Inflammatory macrophage (primary cell): ENCODE results near the gene MGST2.
"Not testable (repeated sequence)": the region's sequence is repeated elsewhere in the genome, so short reads cannot be mapped to it uniquely, and the experiment has no call there.

ENCODE experiments used
- DNase-seq, 2 donors: peaks; one replicate each; pipeline ENCODE4 v3.0.0-alpha.2; 2020 to 2022

Gene MGST2

DNA sequence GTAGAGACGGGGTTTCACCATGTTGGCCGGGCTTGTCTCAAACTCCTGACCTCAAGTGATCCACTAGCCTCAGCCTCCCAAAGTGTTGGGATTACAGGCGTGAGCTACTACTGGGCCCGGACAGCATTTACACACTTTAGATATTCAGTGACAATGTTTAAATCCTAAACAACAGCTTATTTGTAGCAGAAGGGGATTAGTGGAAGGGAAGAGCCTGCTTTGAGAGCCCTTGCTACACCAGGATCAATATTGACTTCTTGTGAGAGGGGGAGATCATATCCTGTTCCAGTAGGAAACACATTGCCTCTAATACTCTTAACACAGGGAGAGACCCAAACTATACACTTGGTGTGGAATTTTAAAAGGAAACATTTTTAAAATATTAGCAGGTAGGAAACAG, 7.1 kb downstream of the MGST2 start:
- DNase-seq, result no peak

DNA sequence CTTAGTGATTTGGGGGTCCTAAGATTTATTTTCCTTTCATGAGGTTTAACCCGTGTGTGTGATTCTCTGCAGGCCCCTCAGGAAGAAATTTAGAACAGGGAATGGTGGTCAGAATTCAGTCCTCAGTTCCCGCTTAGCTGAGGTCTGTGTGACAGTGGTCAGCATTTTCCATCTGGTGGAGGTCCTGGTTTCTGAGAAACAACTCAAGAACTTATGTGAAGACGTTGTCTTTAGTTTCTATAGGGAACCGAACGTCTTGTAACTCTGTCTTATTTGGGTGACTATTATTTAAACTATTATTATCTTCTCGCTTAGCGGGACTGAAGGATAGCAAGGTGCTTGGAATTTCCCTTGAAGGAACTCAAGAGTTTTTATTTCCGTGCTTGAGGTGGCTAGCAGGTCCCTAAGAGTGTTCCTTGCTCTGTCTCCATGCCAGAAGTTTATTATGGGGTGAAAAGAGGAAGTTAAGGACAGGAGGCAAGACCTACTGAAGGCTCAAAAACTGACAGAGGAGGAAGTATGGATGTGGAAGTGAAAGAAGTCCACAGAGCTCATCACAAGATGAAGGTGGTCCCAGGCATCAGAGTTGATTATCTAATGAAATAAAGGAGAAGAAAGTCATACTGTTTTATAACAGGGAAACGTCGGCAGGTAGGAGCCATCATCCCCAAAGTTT, 9.4 kb downstream of the MGST2 start:
- peak; percentile 78 to 90 for DNase-seq

- DNase-seq, result peak; percentile 48 to 82
Observed at GRCh38 chr4:139675651-139676050, 10.0 kb downstream of the MGST2 start.

GRCh38 chr4:139676365-139676764, 10.7 kb downstream of the MGST2 start:
- no peak for DNase-seq

GRCh38 chr4:139676913-139677585, 11.4 kb downstream of the MGST2 start:
- DNase-seq, result no peak

- no peak for DNase-seq
Observed at GRCh38 chr4:139682309-139682708, 16.7 kb downstream of the MGST2 start.

DNA sequence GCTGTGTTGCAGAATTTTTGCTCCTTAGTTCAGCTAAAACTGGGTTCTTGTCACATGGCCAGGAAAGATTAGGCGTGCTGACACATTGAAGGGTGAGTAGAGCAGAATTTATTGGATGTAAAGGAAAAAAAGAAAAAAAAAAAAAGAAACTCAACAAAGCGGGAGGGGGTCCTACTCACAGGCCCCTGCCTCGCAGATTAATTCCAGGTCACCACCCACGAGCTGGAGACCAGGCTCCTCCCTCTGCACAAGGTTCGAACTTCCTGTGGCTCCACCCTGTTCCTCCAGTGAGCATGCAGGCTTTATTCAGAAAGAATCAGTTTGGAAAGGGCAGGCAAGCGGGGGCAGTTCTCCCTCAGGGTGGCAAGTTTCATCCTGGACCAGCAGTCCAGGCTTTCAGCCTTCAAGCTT, 17.1 kb downstream of the MGST2 start:
- DNase-seq, result no peak

DNA sequence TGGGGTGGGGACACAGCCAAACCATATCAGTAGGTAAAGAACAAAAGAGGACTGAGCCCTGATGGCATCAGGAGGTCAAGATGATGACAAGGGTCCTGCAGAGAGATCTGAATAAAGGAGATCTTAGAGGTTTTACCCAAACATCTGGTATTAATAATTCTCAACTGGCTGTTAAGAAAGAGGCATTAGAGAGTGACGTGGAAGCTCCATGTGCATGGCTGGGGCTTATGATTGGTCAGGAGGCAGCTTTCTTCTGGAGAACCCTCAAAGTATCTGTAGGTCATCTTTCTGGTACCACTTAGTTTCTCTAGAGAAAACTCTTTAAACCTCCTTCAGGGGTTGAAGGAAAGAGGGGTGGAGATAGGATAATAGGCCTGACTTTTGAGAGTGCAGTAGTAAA, 18.7 kb downstream of the MGST2 start:
- no peak for DNase-seq

DNA sequence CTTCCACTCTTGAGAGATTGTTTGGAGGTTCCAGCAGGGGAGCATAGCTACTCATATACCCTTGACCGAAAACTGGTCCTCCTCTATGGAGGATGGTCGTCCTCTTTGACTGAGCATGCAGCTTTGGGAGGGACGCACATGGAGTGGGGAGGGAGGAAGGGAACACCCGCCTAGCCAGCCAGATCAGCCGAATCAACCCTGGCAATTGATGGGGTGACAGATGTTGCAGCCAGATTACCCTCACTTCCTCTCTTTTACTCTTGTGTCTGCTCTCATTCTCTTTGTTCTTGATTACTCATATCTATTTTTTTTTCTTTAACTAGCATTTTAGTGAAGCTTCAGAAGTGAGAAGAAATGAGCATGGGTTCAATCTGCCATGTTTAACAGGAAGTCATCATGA, 19.6 kb downstream of the MGST2 start:
- DNase-seq, result no peak

DNA sequence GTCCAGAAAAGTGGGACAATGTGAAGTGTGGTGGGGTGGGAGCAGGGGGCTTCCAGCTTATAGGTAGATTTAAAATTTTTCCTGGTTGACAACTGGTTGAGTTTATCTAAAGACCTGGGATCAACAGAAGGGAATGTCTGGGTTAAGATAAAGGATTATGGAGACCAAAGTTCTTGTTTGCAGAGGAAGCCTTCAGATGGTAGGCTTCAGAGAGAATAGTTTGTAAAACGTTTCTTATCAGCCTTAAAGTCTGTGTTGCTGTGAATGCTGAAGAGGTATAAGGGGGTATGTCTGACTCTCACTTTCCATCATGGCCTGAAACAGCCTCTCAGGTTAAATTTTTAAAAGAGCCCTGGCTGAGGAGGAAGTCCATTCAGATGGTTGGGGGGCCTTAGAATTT, 20.5 kb downstream of the MGST2 start:
- DNase-seq, result no peak

DNA sequence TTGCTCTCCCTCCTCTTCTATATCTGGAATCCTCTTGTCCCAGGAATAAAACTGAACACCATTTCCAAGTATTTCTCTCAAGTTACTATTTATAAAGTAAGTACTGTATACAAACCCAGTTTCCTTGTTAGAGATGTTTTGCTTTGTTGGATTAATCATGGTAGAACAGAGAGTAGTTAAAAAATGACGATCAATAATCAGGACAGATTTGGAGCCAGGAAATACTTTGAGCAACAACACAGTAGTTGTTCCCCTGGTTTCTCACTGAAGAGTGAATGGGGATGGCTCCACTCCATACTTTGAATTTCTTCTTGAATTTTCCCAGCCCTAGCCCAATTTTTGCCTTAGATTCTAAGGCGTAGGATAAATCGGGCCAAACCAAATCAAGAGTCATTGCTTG, 21.4 kb downstream of the MGST2 start:
- DNase-seq, result no peak

- peak in 1 of 2 donors; percentile 17 for DNase-seq
Observed at GRCh38 chr4:139689093-139689722, 23.6 kb downstream of the MGST2 start.

DNA sequence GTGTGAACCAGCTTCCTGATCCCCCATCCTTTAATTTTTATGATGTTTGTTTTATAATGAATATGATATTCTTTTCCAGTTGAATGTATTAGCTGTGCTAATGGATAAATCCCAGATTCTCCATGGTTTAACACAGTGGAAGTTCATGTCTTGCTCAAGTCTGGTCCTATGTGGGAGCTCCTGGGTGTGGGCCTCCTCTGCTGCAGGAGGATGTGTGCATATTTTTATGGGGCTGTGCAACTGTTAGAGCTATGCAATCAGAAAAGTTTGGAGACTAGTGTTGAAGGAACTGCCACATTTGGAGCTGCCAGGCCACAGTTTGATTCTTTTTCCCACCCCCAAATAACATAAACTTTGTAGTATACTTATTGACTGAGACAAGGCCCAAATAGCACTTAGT, 24.8 kb downstream of the MGST2 start:
- peak; percentile 15 to 29 for DNase-seq

GRCh38 chr4:139692309-139693012, 26.8 kb downstream of the MGST2 start:
- peak; percentile 48 to 50 for DNase-seq

DNA sequence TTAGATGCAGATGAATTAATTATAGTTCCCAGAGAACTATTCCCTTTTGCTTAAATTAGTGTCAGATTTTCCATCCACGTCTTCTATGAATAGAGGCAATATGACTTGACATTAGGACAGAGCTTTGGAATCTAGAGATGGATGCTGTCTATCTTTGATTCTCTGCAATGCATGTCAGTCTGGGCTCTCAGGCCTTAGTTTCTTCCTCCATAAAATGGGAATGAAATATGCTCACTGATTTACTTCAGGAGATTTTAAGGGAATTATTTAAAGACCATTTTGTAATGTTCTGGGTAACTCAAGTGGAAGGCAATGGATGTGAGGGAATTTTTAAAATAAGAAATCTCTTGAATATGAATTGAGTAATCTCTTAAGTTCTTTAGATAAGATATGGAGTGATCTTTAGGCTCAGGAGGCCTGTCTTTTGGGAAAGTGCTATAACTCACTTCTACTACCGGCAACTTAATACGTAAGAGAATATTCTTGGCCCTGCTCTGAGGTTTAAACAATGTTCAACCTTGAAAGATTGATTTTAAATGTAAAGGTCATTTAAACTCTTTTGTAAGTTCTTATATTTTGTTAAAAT, 29.0 kb downstream of the MGST2 start:
- DNase-seq, result no peak

- no peak for DNase-seq
Observed at GRCh38 chr4:139696491-139696890, 30.9 kb downstream of the MGST2 start.

DNA sequence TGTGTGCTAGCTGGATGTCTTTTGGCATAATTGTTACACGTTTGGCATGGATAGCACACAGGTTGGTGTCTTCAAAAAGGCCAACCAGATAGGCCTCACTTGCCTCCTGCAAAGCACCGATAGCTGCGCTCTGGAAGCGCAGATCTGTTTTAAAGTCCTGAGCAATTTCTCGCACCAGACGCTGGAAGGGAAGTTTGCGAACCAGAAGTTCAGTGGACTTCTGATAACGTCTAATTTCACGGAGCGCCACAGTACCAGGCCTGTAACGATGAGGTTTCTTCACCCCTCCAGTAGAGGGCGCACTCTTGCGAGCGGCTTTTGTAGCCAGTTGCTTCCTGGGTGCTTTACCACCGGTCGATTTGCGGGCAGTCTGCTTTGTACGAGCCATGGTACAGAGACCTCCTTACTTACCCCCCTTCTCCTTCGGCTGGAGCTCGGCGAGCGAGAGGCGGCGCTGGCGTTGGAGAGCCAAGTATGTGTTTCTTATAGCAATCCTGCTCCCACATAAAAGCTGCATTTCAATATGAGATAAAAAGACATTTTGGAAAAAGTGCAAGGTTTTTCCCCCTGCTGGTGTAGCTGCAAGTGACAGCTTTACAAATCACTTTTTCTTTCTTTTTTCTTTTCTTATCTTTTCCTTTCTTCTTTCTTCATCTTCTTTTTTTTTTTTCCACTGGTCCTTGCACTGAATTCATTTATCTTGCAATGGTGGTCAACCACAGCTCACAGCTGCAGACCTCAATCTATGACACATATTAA, 32.7 kb downstream of the MGST2 start:
- DNase-seq, result not testable (repeated sequence)

DNA sequence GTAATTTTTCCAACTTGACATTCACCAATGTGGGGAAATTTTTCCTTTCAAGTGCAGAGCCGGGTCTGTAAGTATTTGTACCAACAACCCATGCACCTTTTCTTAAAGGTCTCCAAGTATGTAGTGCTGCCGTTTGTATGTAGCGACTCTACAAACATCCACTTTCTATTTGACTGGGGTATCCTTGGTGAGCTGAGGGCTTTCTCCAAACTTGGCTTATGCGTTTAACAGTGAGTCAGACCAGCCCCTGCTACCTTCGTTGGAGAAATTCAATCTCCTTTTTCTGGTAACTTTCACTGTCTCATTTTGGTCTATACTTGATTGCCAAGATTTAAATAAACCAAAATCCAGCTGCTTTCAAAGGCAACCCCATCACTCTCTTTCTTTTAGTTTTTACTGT, 34.9 kb downstream of the MGST2 start:
- DNase-seq, result no peak

DNA sequence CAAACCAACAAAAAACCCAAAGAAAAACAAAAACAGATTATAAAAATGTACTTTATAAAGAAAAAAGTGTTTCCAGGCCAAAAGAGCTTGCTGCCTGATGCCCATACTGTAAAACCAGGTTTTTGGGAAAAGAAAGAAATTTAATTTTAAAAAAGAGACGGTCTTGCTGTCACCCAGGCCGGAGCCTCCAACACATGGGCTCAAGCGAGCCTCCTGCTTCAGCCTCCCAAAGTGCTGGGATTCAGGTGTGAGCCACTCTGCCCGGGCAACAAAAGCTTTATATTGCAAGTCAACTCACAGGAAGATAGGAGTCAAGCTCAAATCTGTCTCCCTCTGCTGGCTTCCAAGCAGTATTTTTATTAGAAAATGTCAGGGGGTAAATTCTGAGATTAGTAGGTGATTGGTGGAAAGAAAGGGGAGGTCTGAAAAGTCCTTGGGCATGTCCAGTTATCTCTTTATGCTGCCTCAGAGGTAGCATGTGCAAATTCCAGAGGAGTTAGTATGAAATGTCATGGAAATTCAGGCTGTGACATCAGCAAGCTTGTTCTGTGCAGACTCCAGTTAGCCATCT, 39.4 kb downstream of the MGST2 start:
- DNase-seq, result peak in 1 of 2 donors; percentile 15

DNA sequence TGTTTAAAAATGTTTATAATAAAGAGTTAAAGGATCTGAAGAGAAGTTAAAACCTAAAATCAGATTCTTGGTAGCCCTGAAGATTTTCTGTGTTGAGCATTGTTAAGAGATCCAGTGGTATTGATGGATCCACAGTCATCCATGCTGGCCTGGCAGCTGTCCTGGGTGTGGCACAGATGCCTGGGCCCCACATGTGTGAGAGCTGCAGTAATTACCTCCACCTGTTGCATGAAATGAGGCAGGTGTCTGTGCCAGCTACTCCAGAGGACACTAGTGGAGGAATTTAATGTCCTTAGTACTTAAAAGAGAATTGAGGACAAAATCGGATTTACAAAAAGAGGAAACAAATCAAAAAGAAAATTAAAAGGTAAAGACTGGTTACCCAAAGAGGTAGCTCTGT, 44.0 kb downstream of the MGST2 start:
- DNase-seq, result no peak

- no peak for DNase-seq
Observed at GRCh38 chr4:139710073-139710472, 44.5 kb downstream of the MGST2 start.

DNA sequence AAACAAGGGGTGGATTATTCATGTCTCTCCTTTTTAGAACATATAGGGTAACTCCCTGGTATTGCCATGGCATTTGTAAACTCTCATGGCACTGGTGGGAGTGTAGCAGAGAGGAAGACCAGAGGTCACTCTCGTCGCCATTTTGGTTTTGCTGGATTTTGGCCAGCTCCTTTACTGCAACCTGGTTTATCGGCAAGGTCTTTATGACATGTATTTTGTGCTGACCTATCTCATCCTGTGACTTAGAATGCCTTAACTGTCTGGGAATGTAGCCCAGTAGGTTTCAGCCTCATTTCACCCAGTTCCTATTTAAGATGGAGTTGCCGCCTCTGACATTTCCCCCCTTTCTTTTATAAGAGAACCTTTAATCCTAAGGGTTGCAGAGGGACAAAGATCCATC, 45.8 kb downstream of the MGST2 start:
- DNase-seq, result no peak
